CD4-positive, alpha-beta T cell treated with Interleukin-17A for 1 hour (primary cell): ENCODE measurements around the gene TNRC6C.

ENCODE experiments used
- DNase-seq: peaks from one replicate; pipeline ENCODE4 v3.0.0-alpha.2; 2020

TNRC6C gene

GRCh38 chr17:78089576-78090281 lies 131.2 kb downstream of the TNRC6C start:
- no peak for DNase-seq

GRCh38 chr17:78092794-78093324 lies 134.4 kb downstream of the TNRC6C start:
- no peak for DNase-seq

DNA sequence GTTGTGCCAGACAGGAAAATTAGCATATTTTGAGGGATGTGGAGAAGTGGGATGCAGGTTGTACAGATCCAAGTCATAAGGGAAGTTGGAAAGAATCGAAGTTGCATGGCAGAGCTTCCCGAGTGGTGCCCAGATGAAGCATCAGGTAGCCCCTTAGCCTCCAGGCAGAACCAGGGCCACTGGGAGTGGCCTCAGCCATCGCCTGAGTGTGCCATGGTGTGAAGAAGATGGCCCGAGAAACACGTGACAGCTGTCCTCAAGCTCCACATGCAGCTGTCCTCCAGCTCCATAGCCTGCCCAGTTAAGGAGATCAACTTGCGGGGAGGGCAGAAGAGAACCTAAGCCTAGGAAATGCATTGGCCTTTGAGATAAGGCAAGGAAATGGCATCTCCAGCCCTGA lies 136.5 kb downstream of the TNRC6C start:
- DNase-seq, result no peak

DNA sequence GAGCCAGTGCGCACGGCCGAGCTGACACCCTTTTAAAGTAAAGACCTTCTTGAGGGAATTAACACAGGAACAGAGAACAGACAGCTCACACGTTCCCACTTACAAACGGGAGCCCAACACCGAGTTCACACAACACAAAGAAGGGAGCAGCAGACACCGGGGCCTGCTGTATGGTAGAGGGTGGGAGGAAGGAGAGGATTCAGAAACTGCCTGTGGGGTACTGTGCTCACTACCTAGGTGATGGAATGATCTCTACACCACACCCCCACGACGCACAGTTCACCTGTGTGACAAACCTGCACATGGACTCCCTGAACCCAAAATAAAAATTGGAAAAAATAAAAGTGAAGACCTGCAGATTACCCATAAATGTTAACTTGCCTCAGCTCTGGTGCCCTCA lies 137.6 kb downstream of the TNRC6C start:
- DNase-seq, result no peak

DNA sequence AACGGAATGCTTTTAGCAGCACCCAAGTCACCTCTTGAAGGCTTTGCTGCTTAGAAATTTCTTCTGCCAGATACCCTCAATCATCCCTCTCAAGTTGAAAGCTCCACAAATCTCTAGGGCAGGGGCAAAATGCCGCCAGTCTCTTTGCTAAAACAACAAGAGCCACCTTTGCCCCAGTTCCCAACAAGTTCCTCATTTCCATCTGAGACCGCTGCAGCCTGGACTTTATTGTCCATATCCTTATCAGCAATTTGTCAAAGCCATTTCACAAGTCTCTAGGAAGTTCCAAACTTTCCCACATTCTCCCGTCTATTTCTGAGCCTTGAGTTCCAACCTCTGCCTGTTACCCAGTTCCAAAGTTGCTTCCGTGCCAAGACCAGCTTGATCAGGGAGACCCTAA lies 142.6 kb downstream of the TNRC6C start:
- no peak for DNase-seq

- no peak for DNase-seq
Observed at GRCh38 chr17:78101542-78101941, 143.0 kb downstream of the TNRC6C start.

- DNase-seq, result no peak
Observed at GRCh38 chr17:78103311-78103710, 144.8 kb downstream of the TNRC6C start.

GRCh38 chr17:78104540-78104941 lies 146.0 kb downstream of the TNRC6C start:
- DNase-seq, result no peak

GRCh38 chr17:78105101-78105500 lies 146.6 kb downstream of the TNRC6C start:
- no peak for DNase-seq

DNA sequence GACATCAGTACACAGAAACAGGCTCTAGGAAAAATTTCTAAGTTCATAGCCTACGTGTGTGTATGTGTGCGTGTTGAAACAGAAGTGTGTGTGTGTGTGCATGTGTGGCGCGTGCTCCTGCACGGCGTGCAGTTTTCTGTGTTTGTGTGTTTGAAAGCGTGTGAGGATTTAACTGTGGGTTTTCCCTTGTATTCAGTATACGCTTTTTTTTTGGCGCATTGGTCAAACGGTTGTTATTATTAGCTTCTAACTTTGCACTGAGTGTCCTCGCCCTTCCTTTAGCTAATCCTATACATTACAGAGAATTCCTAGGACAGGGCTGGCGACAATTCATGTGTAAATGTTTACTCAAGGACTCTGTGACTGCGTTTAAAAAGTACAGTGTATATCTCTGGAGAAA lies 147.0 kb downstream of the TNRC6C start:
- no peak for DNase-seq

- no peak for DNase-seq
Observed at GRCh38 chr17:78106211-78106610, 147.7 kb downstream of the TNRC6C start.

DNA sequence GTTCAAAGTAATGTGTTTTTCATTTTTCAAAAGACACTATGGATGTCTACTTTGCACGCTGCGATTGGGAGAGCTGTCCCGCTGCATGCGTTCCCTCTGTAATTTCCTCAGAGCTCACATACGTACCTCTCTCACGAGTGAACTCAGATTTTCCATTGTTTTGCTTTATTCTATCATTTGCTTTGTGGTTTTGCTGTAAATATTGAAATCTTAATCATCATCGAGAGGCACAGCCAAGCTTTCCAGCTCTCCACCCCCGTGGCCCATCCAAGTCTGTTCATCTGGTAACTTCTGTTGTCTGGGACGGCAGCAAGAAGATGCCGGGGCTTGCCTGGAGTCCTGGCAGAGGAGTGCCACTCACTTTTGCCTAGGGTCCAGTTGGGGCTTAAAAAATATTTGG lies 149.0 kb downstream of the TNRC6C start:
- no peak for DNase-seq

DNA sequence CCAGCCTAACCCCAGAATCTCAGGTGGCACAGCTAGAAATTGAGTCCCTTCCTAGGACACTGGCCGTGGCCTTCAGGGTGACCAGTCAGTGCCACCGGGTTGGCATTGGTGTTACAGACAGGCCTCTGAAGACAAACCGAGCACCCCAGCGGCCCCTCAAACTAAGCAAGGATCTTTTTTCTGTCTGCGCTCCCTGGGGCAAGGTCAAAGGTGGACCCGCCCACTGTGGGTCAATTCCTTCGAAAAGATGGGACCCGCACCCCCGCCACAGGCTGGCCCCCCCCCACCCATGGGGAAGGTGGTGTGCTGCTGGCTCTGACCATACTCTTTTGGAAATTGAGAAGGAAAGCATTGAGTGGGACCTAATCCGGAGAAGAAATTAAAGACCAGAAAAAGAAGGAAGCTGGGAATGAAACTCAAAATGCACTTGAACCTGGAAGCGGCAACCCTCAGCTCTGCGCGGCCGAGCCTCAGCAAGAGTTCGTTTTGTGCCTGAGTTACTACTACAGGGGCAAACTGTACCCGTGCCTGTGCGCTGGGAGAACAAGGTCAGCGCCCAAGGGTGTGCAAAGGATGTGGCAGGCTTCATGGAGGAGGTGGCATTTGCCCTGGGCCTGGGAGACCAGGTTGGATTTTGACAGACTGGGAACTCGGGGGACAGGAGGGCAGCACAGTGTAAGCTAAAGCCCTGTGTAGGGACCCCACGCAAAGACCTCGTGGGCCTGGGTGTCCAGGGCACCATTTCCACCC lies 149.6 kb downstream of the TNRC6C start:
- DNase-seq, result no peak

DNA sequence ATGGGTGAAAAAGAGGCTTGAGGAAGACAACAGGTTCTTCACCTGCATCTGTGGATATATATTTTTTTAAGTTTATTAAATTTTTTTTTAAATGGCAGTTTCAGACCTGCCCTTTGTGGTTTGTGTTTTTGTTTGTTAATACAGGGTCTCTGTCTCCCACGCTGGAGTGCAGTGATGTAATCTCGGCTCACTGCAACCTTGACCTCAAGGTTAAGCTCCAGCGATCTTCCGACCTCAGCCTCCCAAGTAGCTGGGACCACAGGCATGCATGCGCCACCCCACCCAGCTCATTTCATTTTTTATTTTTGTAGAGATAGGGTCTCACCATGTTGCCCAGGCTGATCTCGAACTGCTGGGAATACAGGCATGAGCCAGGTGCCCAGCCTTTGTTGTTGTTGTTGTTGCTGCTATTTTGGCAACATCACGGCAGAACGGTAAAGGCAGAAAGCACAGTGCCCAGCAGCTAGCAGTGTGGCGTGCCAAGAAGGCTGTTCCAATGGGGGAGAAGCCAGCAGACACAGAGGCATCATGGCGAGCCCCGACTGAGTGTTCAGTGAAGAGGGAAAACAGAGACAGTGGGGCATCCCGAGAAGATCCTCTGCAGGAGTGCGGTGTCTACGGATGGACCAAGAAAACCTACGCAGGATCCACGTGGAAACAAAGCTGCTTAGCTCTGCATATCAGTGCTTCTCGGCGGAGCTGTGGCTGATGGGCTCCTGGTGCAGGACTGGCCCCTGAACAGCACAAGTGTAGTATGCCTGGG lies 150.4 kb downstream of the TNRC6C start:
- DNase-seq, result no peak

DNA sequence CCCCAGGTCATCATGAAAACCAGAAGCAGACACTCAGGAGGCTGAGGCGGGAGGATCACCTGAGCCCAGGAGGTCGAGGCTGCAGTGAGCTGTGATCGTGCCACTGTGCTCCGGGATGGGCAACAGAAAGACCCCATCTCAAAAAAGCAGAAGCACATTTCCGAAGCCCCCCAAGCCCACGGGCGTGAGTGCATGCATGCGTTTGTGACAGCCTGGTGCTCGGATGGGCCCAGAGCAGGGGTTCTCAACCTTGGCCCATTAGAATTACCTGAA lies 150.9 kb downstream of the TNRC6C start:
- no peak for DNase-seq

DNA sequence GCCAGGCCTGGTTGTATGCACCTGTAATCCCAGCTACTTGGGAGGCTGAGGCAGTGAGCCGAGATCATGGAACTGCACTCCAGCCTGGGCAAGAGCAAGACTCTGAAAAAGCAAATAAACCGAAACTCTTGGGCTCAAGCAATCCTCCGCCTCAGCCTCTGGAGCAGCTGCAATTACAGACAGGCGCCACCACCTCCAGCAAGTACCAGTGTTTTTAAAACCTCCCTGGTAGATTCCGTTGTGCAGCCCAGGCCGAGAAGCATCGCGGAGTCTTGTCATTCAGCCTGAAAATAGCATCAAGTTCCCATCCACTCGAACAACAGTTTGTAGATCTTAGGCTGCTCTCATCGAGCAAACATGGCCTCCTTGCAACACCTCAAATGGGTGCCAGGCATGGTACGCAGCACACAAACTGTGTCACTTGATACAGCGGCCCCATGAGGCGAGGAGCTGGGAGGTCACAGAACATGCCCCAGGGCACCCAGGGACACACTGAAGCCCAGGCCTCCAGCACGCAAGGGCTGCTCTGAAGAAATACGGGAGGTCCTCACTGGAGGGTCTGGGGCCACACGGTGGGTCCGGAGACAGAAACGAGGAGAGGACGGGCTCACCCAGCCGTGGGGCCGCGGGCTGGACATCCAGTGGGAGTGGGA lies 152.0 kb downstream of the TNRC6C start:
- DNase-seq, result no peak

DNA sequence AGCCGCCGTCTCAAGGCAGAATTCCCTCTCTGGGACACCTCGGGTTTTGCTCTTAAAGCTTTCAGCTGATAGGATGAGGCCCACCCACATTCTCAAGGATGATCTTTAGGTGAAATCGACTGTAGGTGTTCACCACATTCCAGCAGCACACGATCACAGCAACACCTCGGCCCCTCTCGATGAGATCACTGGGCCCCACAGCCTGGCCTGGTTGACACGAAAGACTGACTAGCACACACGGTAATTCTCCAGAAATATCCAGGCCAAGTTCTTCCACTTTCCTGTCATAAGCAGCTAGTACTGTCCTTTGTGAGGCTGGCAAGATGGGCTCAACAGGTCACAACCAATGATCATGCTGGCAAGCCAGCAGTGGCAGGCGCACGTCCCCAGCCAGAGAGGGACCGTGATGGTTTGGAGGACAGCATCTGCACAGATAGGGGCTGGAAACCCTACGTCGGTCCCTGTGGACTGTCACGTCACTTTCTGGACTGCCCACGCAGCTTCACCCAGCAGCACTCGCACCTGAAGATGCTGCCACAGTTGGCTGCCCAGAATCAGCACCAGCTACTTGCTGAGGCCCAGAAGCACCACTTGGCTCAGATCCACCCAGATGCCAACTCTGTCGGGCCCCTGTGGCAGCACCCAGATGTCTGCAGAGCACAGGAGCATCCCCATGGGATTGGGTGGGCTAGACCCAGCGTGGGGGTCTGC lies 152.7 kb downstream of the TNRC6C start:
- no peak for DNase-seq

- no peak for DNase-seq
Observed at GRCh38 chr17:78111727-78112517, 153.4 kb downstream of the TNRC6C start.

DNA sequence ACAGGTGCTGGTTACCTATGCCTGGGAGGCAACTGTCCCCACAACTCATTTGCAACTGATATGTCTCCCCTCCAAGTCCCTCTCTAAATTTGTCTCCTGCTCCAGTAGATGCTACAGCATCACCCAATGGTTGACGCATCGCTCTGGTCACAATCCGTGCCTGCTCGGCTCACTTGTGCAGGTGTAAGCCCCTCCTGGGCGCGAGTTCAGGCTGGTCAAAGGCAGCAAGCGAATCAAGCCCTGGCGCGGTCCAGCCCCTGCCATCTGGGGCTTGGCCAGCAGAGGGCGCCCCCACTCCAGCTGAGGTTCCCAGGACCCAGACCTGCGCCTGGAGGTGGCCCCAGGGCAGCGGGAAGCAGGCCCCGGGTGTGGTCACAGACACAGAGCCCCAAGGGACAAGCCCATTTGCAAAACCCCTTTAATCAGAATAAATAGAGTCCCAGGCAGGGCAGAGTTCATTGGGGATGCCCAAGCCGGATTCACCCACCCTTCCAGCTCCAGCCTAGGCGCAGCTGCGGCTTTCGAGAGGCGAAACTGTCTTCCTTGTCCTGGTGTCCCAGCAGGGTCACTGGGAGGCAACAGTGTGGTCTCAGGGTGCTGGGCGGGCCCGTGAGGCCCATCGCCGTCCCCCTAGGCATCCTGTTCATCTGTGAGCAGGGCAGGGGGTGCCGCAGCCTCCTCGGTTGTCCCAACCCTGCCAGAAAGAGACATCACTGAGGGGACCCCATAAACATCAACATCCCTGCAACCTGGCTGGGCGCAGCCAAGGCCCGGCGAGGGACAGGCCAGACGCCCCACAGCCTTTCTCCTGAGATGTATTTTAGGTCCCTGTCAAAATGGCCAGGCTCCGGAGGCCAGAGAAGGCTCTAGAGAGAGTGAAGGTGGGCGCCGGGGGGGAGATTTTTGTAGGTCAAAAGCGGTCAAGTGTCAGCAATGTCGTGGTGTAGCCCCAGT lies 154.3 kb downstream of the TNRC6C start:
- DNase-seq, result peak; percentile 79
